Measurements from ENCODE around the gene CHN2.

- TF ChIP-seq BHLHE40 (IDR thresholded peaks at IDR 0.05; ENCODE audit: borderline replicate concordance) (no peak), FOXK2 (IDR thresholded peaks at IDR 0.05) (no peak), PKNOX1 (IDR thresholded peaks at IDR 0.05) (no peak), SUZ12 (IDR thresholded peaks at IDR 0.05) (no peak), NFRKB (IDR thresholded peaks at IDR 0.05) (no peak)
Observed at GRCh38 chr7:29499932-29500331, 305.4 kb downstream of the CHN2 start.
